HFF-Myc (cell line): ENCODE measurements around the gene MUC6.

Experiments
- DNase-seq: peaks from one replicate; pipeline ENCODE4 v3.0.0-alpha.2; 2011; ENCODE audit warnings: low read depth; ENCODE audit errors: extremely low read depth
- H3K4me3 ChIP-seq: replicated peaks from 2 replicates; pipeline ENCODE4 v1.5.1; 2011; ENCODE audit warnings: low read depth, mild to moderate bottlenecking, control low read depth, low read length
- TF ChIP-seq, protein P1 (sequence below): IDR thresholded peaks from 2 replicates; pipeline ENCODE4 v1.5.1; 2012; ENCODE audit warnings: mild to moderate bottlenecking, low read depth, low read length, control low read depth; ENCODE audit errors: missing control alignments

Gene MUC6

DNA sequence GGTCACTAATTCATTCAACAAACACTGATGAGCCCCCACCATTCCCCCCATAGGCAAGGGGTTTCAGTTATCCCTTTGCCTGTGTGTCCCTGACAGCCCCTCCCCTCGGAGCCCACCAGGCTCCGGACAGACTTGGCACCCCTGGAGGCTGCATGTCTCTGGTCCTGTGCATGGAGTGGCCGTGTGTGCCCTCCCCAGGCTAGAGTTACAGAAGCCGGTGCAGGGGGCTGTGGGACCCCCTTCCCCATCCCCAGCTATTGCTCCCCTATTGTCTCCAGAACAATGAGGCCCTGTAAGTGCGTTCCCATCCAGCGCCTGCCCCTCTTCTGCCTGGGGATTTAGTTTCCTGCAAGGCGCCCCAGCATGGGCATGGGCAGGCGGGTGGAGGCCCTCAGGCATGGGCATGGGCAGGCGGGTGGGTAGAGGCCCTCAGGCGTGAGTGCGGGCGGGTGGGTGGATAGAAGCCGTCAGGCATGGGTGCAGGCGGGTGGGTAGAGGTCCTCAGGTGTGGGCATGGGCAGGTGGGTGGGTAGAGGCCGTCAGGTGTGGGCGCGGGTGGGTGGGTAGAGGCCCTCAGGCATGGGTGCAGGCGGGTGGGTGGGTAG lies 39.6 kb upstream of the MUC6 start:
- H3K4me3 ChIP-seq: no peak overlapping the region
- TF ChIP-seq, protein P1, sequence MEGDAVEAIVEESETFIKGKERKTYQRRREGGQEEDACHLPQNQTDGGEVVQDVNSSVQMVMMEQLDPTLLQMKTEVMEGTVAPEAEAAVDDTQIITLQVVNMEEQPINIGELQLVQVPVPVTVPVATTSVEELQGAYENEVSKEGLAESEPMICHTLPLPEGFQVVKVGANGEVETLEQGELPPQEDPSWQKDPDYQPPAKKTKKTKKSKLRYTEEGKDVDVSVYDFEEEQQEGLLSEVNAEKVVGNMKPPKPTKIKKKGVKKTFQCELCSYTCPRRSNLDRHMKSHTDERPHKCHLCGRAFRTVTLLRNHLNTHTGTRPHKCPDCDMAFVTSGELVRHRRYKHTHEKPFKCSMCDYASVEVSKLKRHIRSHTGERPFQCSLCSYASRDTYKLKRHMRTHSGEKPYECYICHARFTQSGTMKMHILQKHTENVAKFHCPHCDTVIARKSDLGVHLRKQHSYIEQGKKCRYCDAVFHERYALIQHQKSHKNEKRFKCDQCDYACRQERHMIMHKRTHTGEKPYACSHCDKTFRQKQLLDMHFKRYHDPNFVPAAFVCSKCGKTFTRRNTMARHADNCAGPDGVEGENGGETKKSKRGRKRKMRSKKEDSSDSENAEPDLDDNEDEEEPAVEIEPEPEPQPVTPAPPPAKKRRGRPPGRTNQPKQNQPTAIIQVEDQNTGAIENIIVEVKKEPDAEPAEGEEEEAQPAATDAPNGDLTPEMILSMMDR: no peak
- DNase-seq: no peak

DNA sequence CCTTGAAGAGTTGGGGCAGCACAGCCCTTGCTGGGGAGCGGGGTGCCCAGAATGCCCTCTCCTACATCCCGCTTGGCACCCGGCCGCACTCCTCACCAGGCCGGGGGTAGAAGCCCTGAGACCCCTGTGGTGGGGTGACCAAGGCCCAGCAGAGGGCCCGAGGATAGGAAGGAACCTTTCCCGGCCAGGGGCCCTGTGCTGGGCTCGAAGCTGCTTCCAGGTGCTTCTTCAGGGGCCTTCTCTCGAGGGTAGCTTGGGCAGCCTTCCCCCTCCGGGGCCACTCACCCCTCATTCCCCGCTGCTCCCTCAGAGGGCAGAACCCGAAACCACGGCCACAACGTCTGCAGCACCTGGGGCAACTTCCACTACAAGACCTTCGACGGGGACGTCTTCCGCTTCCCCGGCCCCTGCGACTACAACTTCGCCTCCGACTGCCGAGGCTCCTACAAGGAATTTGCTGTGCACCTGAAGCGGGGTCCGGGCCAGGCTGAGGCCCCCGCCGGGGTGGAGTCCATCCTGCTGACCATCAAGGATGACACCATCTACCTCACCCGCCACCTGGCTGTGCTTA lies 38.9 kb upstream of the MUC6 start:
- TF ChIP-seq, protein P1: no peak
- no peak for DNase-seq
- no peak overlapping the region for H3K4me3 ChIP-seq

DNA sequence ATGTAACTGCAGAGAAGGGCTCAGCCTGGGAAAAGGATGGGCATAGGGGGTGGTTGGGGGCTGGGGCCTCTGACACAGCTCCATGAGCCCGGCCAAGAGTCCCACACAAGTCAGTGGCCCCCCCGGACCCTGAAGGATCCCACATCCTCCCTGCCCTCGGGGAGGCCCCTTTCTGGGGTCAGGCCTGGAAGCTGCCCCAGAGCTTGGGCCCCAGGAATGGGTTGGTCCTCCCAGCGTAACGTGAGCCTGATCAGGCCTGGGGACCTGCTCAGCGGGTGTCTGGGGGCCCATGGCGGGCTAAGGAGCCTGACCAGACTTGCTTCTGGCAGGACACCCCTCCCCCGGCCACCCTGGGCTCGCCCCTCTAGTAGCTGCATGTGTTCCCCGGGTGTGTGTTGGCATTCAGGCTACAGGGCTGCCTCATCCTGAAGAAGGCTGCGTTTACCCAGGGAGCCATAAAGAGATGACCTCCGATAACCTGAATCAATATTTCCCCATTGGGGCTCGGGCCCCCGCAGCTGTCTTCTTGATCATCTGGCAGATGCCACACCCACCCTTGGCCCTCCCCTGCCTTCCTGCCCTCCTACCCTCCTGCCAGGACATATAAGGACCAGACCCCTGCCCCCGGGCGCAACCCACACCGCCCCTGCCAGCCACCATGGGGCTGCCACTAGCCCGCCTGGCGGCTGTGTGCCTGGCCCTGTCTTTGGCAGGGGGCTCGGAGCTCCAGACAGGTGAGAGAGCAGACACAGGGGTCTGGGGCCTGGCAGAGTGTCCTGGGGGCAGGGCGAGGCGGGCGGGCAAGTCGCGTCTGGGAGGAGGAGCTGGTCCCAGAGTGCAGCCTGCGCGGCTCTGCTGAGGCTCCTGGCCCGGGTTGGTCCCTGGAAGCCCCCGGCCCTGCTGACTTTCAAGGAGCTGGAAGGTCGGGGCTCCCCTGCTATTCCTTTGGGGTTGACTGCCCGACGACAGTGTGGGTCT lies 38.0 kb upstream of the MUC6 start, which contains the start of gene MUC2:
MUC2 (plus strand) TSS at position 631 of the 978 bp plus-strand sequence.
- no peak within 1 kb of the TSS for H3K4me3 ChIP-seq
- no peak for DNase-seq
- TF ChIP-seq, protein P1: no peak

GRCh38 chr11:1073851-1074243 lies 37.3 kb upstream of the MUC6 start:
- H3K4me3 ChIP-seq: no peak overlapping the region
- TF ChIP-seq, protein P1: no peak
- no peak for DNase-seq

DNA sequence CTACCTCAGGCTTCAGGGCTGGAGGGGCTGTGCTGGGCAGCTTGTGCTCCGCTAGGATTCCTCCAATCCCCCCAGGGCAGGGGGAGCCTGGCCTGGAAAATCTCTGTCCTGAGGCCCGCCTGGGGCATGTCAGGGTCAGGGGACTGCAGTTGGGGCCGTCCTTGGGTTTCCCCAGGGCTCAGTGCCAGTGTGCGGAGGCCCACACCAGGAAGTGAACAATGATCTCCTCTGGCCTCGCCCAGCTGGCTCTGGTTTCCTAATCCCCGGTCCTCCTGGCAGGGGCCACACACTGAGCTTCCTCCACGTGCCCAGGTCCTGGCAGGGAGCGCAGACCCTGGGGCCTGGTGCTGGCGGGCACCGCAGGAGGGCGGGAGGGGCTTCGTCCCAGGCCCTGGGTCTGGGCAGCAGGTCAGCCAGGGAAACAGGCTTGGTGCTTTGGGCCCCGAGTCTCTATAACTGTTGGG lies 36.8 kb upstream of the MUC6 start:
- H3K4me3 ChIP-seq: no peak overlapping the region
- TF ChIP-seq, protein P1: no peak
- DNase-seq: peak; percentile 4

DNA sequence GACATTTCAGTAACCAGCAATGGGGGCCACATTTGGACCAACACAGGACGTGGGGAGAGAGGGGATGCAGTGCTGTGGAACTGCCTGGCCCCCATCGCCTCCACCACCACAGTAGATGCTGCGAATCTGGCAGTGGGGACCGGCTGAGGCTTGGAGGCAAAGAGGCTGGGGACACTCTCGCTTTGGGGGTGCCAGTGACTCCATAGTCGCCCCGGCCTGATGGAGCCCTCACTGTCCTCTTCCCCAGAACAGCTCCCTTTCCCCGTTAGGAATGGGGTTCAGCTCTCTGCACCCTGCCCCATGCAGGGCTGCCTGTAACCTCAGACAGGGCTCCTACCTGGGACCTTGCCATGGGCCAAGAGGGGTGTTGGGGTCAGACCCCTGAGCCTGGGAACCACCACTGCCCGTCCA lies 36.3 kb upstream of the MUC6 start:
- H3K4me3 ChIP-seq: no peak overlapping the region
- no peak for DNase-seq
- TF ChIP-seq, protein P1: no peak
